GM18951 (cell line): ENCODE data around the gene SCAF8.

ENCODE experiments used
- POLR2A ChIP-seq: IDR thresholded peaks from 4 replicates; pipeline ENCODE4 v1.6.1; 2011; ENCODE audit warnings: mild to moderate bottlenecking; ENCODE audit not compliant: insufficient read length, insufficient read depth; ENCODE audit errors: extremely low read depth
- in situ Hi-C: fragments of 300-500 bp; cut with MboI; formaldehyde crosslinking; loops from one replicate; pipeline ENCODE4 v1.12.0; 2022; ENCODE audit warnings: low sequenced_read_pairs, mixed read lengths, inconsistent platforms; ENCODE audit not compliant: unreplicated experiment

Gene SCAF8

GRCh38 chr6:154848580-154848979 lies 115.4 kb downstream of the SCAF8 start:
- in situ Hi-C loops = no loop called here
- no peak for TF ChIP-seq POLR2A

GRCh38 chr6:154849475-154849874 lies 116.3 kb downstream of the SCAF8 start:
- TF ChIP-seq POLR2A = no peak
- in situ Hi-C loops = no loop called here

GRCh38 chr6:154852687-154853086 lies 119.5 kb downstream of the SCAF8 start:
- TF ChIP-seq POLR2A = no peak
- in situ Hi-C loops = no loop called here

- TF ChIP-seq POLR2A = no peak
- in situ Hi-C loops = no loop called here
Measured at GRCh38 chr6:154857529-154857928, 124.3 kb downstream of the SCAF8 start.

GRCh38 chr6:154861825-154862224 lies 128.6 kb downstream of the SCAF8 start:
- in situ Hi-C loops = no loop called here

GRCh38 chr6:154862536-154862935 lies 129.3 kb downstream of the SCAF8 start:
- in situ Hi-C loops = no loop called here
- no peak for TF ChIP-seq POLR2A

More at GRCh38 chr6:154861825-154862224, 128.6 kb downstream of the SCAF8 start:
- no peak for TF ChIP-seq POLR2A

GRCh38 chr6:154864066-154864430 lies 130.8 kb downstream of the SCAF8 start:
- TF ChIP-seq POLR2A = no peak
- in situ Hi-C loops = no loop called here

GRCh38 chr6:154865291-154865690 lies 132.1 kb downstream of the SCAF8 start:
- in situ Hi-C loops = no loop called here
- no peak for TF ChIP-seq POLR2A

GRCh38 chr6:154868143-154868594 lies 135.0 kb downstream of the SCAF8 start:
- no peak for TF ChIP-seq POLR2A
- in situ Hi-C loops = no loop called here

GRCh38 chr6:154872542-154873114 lies 139.4 kb downstream of the SCAF8 start:
- in situ Hi-C loops = no loop called here
- no peak for TF ChIP-seq POLR2A

GRCh38 chr6:154873546-154873945 lies 140.3 kb downstream of the SCAF8 start:
- in situ Hi-C loops = no loop called here
- TF ChIP-seq POLR2A = no peak

GRCh38 chr6:154874773-154875592 lies 141.8 kb downstream of the SCAF8 start:
- no peak for TF ChIP-seq POLR2A
- in situ Hi-C loops = no loop called here

GRCh38 chr6:154876486-154877280 lies 143.5 kb downstream of the SCAF8 start:
- TF ChIP-seq POLR2A = no peak
- in situ Hi-C loops = no loop called here
